Liver (tissue), 9 donors: ENCODE data around the gene TADA3. TPM values are rescaled to one million over a fixed set of nuclear protein-coding genes. Genes with fewer than 3 reads are reported as not detected.

ENCODE experiments used
- DNase-seq: peaks from one replicate; pipeline ENCODE4 v3.0.0-alpha.2; 2017; ENCODE audit warnings: low spot score
- H3K27ac ChIP-seq, 2 donors: one replicate each; pipeline ENCODE4 v1.7.0; 2013; ENCODE audit warnings: inconsistent platforms in 2 of 2, low read length in 2 of 2, control low read depth in 1 of 2, low read depth in 1 of 2, mild to moderate bottlenecking in 1 of 2
- H3K27me3 ChIP-seq, 4 donors: one replicate each; pipeline versions ENCODE4 v1.6.1 to v1.7.0; 2013; ENCODE audit warnings: low read length in 3 of 4, inconsistent platforms in 1 of 4, mild to moderate bottlenecking in 1 of 4, moderate library complexity in 1 of 4; ENCODE audit not compliant: control insufficient read depth in 4 of 4, insufficient read depth in 4 of 4
- H3K36me3 ChIP-seq, 4 donors: one replicate each; pipeline versions ENCODE4 v1.6.1 to v1.7.0; 2013; ENCODE audit warnings: low read length in 3 of 4, mild to moderate bottlenecking in 3 of 4, low read depth in 1 of 4, moderate library complexity in 1 of 4; ENCODE audit not compliant: control insufficient read depth in 4 of 4, insufficient read depth in 3 of 4
- H3K4me1 ChIP-seq, 4 donors: one replicate each; pipeline versions ENCODE4 v1.6.1 to v1.7.0; 2013; ENCODE audit warnings: low read length in 3 of 4, mild to moderate bottlenecking in 3 of 4, moderate library complexity in 1 of 4; ENCODE audit not compliant: control insufficient read depth in 4 of 4, insufficient read depth in 4 of 4
- H3K4me3 ChIP-seq, 3 donors: one replicate each; pipeline versions ENCODE4 v1.6.1 to v1.7.0; 2013; ENCODE audit warnings: low read length in 3 of 3, control low read depth in 1 of 3, low read depth in 1 of 3, mild to moderate bottlenecking in 1 of 3
- H3K9ac ChIP-seq, 2 donors: one replicate each; pipeline ENCODE4 v1.7.0; 2013; ENCODE audit warnings: low read length in 2 of 2, mild to moderate bottlenecking in 2 of 2, moderate library complexity in 2 of 2, control low read depth in 1 of 2, low read depth in 1 of 2
- H3K9me3 ChIP-seq, 4 donors: one replicate each; pipeline versions ENCODE4 v1.6.1 to v1.7.0; 2013; ENCODE audit warnings: low read length in 3 of 4; ENCODE audit not compliant: control insufficient read depth in 4 of 4
- CTCF ChIP-seq: fragments of 150-350 bp; IDR thresholded peaks from 2 replicates; pipeline ENCODE4 v1.5.1; 2017; ENCODE audit warnings: improper control_type of control experiment, low read depth, low read length; ENCODE audit not compliant: missing input control
- EGR1 ChIP-seq, 2 donors: IDR thresholded peaks; 2 replicates each; pipeline ENCODE4 v1.6.1; 2016 to 2018; ENCODE audit warnings: antibody characterized with exemption in 2 of 2, low read depth in 2 of 2
- FOXA1 ChIP-seq: IDR thresholded peaks from 2 replicates; pipeline ENCODE4 v1.6.1; 2016; ENCODE audit warnings: antibody characterized with exemption
- FOXA2 ChIP-seq: IDR thresholded peaks from 2 replicates; pipeline ENCODE4 v1.6.1; 2016; ENCODE audit warnings: antibody characterized with exemption
- GABPA ChIP-seq, 2 donors: IDR thresholded peaks in 1 of 2; conservative IDR thresholded peaks in 1 of 2; 2 replicates each; pipeline ENCODE4 v1.6.1; 2016; ENCODE audit warnings: antibody characterized with exemption in 2 of 2, mild to moderate bottlenecking in 1 of 2, moderate library complexity in 1 of 2
- HNF4A ChIP-seq, 2 donors: conservative IDR thresholded peaks; 2 replicates each; pipeline ENCODE4 v1.6.1; 2016; ENCODE audit warnings: antibody characterized with exemption in 2 of 2, mild to moderate bottlenecking in 2 of 2
- HNF4G ChIP-seq: IDR thresholded peaks from 2 replicates; pipeline ENCODE4 v1.6.1; 2016; ENCODE audit warnings: antibody characterized with exemption
- JUND ChIP-seq, 2 donors: IDR thresholded peaks; 2 replicates each; pipeline ENCODE4 v1.6.1; 2016; ENCODE audit warnings: antibody characterized with exemption in 2 of 2
- MAX ChIP-seq: IDR thresholded peaks from 2 replicates; pipeline ENCODE4 v1.6.1; 2016; ENCODE audit warnings: antibody characterized with exemption
- NR2F2 ChIP-seq: IDR thresholded peaks from 2 replicates; pipeline ENCODE4 v1.6.1; 2016; ENCODE audit warnings: antibody characterized with exemption
- RAD21 ChIP-seq, 2 donors: IDR thresholded peaks; 2 replicates each; pipeline ENCODE4 v1.6.1; 2016; ENCODE audit warnings: antibody characterized with exemption in 2 of 2, mild to moderate bottlenecking in 2 of 2
- RXRA ChIP-seq, 2 donors: IDR thresholded peaks; 2 replicates each; pipeline ENCODE4 v1.6.1; 2017 to 2018; ENCODE audit warnings: antibody characterized with exemption in 2 of 2, mild to moderate bottlenecking in 1 of 2
- SP1 ChIP-seq: IDR thresholded peaks from 2 replicates; pipeline ENCODE4 v1.6.1; 2018; ENCODE audit warnings: antibody characterized with exemption, mild to moderate bottlenecking
- TAF1 ChIP-seq: conservative IDR thresholded peaks from 2 replicates; pipeline ENCODE4 v1.6.1; 2016; ENCODE audit warnings: antibody characterized with exemption, mild to moderate bottlenecking
- YY1 ChIP-seq: IDR thresholded peaks from 2 replicates; pipeline ENCODE4 v1.6.1; 2016; ENCODE audit warnings: antibody characterized with exemption, mild to moderate bottlenecking
- WGBS: extraction: QIAGEN DNeasy Blood & Tissue Kit; methylation state at CpG from one replicate; pipeline ENCODE4 v1.1.7; 2013; 5-methylcytosine and 5-hydroxymethylcytosine counted together
- polyA plus RNA-seq, 2 donors: library from polyadenylated mRNA; stranded (reverse) in 1 of 2; unstranded in 1 of 2; fragments of 200-250 nt in 1 of 2; fragments of >200 nt in 1 of 2; fragmentation: Nextera tagmentation in 1 of 2; extraction: Ambion mirVana in 1 of 2; gene quantifications; one replicate each; pipeline versions ENCODE4 v1.2.1 to v1.2.3, GENCODE V29; 2013 to 2015
- total RNA-seq, 2 donors: library from RNA; depleted of rRNA; stranded (reverse); fragments of >200 nt; gene quantifications; one replicate each; pipeline ENCODE4 v1.2.3, GENCODE V29; 2014
- TF ChIP-seq, protein P1 (sequence below): IDR thresholded peaks from 2 replicates; pipeline ENCODE4 v1.6.1; 2016; ENCODE audit warnings: antibody characterized with exemption
- TF ChIP-seq, protein P2 (sequence below): IDR thresholded peaks from 2 replicates; pipeline ENCODE4 v1.6.1; 2016; ENCODE audit warnings: antibody characterized with exemption
- donor health status: healthy.
- donor health status: healthy.
- donor health status: healthy.
- donor health status: healthy.
- donor health status: healthy.

Gene TADA3
- total and polyA plus RNA-seq, 4 donors, result 16.2 to 27.8 (median 21.5) TPM

- DNase-seq, result peak; percentile 48
- 2% methylated on average over 41 of the region's 41 CpGs for WGBS
These were observed 60.1 kb downstream of the TADA3 start for GRCh38 chr3:9732080-9732739.

GRCh38 chr3:9731206-9732079 lies 60.8 kb downstream of the TADA3 start, which contains the start of gene BRPF1:
TSS of gene BRPF1 (plus strand) at chr3:9731735. CDS start at chr3:9734141, 2,406 bp downstream.
- Histone ChIP-seq H3K4me3 (peak within 1 kb of the TSS; percentile 84 to 93 (median 87)), H3K27me3 (no peaks in the 10 kb centered on the region), H3K9ac (peak within 1 kb of the TSS; percentile 90 to 94), H3K9me3 (no peaks in the 10 kb centered on the region), H3K36me3 (peaks cover 0 to 12% (median 7%) of the 10 kb centered on the region in 4 donors), H3K4me1 (peaks cover 3 to 23% (median 17%) of the 10 kb centered on the region in 4 donors), H3K27ac (peak within 1 kb of the TSS; percentile 93 to 98)
- DNase-seq, result peak; percentile 100
- WGBS, result under 1% methylated on average over 88 of the region's 88 CpGs
- TF ChIP-seq, protein P1, sequence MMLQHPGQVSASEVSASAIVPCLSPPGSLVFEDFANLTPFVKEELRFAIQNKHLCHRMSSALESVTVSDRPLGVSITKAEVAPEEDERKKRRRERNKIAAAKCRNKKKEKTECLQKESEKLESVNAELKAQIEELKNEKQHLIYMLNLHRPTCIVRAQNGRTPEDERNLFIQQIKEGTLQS, result no peak
- TF ChIP-seq YY1, result peak; percentile 72
- peak; percentile 47 to 49 for TF ChIP-seq RAD21 (IDR thresholded peaks at IDR 0.05)
- TF ChIP-seq SP1, result peak; percentile 72
- TF ChIP-seq GABPA (IDR thresholded peaks at IDR 0.05 in 1 of 2, conservative IDR thresholded peaks at IDR 0.05 in 1 of 2), result peak in 1 of 2 donors; percentile 80
- peak; percentile 22 for TF ChIP-seq NR2F2
- TF ChIP-seq HNF4A (conservative IDR thresholded peaks at IDR 0.05), result peak in 1 of 2 donors; percentile 14
- TF ChIP-seq TAF1, result no peak
- no peak for TF ChIP-seq HNF4G
- TF ChIP-seq, protein P2, sequence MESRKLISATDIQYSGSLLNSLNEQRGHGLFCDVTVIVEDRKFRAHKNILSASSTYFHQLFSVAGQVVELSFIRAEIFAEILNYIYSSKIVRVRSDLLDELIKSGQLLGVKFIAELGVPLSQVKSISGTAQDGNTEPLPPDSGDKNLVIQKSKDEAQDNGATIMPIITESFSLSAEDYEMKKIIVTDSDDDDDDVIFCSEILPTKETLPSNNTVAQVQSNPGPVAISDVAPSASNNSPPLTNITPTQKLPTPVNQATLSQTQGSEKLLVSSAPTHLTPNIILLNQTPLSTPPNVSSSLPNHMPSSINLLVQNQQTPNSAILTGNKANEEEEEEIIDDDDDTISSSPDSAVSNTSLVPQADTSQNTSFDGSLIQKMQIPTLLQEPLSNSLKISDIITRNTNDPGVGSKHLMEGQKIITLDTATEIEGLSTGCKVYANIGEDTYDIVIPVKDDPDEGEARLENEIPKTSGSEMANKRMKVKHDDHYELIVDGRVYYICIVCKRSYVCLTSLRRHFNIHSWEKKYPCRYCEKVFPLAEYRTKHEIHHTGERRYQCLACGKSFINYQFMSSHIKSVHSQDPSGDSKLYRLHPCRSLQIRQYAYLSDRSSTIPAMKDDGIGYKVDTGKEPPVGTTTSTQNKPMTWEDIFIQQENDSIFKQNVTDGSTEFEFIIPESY, result peak; percentile 37

More at GRCh38 chr3:9732080-9732739, 60.1 kb downstream of the TADA3 start:
- TF ChIP-seq CTCF, result no peak
- no peak for TF ChIP-seq EGR1 (IDR thresholded peaks at IDR 0.05; ENCODE audit: low read depth in 2 of 2)
- TF ChIP-seq RXRA (IDR thresholded peaks at IDR 0.05), result no peak
- no peak for TF ChIP-seq GABPA (IDR thresholded peaks at IDR 0.05 in 1 of 2, conservative IDR thresholded peaks at IDR 0.05 in 1 of 2)
- TF ChIP-seq, protein P1, result no peak
- TF ChIP-seq YY1, result no peak
- no peak for TF ChIP-seq FOXA2
- no peak for TF ChIP-seq MAX
- TF ChIP-seq TAF1, result no peak
- TF ChIP-seq SP1, result no peak
- TF ChIP-seq JUND (IDR thresholded peaks at IDR 0.05), result no peak
- TF ChIP-seq, protein P2, result no peak
- no peak for TF ChIP-seq NR2F2
- no peak for TF ChIP-seq FOXA1
- peaks cover 3 to 23% (median 17%) of the 10 kb centered on the region in 4 donors for H3K4me1 ChIP-seq
- no peaks in the 10 kb centered on the region for H3K9me3 ChIP-seq
- peaks cover 0 to 20% (median 11%) of the 10 kb centered on the region in 4 donors for H3K36me3 ChIP-seq
- H3K9ac ChIP-seq, result peak overlapping the region; percentile 7 to 90
- peak overlapping the region; percentile 93 to 98 for H3K27ac ChIP-seq
- H3K27me3 ChIP-seq, result no peaks in the 10 kb centered on the region
- peak overlapping the region; percentile 84 to 93 (median 87) for H3K4me3 ChIP-seq
